GM12875 (cell line): ENCODE measurements around the gene FNDC3B.

ENCODE experiments used
- H3K4me3 ChIP-seq: one replicate; pipeline ENCODE4 v1.5.1; 2011; ENCODE audit warnings: low read depth, low read length, control low read depth
- TF ChIP-seq, protein P1 (sequence below): IDR thresholded peaks from 2 replicates; pipeline ENCODE4 v1.5.1; 2011; ENCODE audit warnings: low read depth, mild to moderate bottlenecking, control low read depth, inconsistent platforms, low read length, moderate library complexity, borderline replicate concordance; ENCODE audit not compliant: insufficient read depth

FNDC3B gene

DNA sequence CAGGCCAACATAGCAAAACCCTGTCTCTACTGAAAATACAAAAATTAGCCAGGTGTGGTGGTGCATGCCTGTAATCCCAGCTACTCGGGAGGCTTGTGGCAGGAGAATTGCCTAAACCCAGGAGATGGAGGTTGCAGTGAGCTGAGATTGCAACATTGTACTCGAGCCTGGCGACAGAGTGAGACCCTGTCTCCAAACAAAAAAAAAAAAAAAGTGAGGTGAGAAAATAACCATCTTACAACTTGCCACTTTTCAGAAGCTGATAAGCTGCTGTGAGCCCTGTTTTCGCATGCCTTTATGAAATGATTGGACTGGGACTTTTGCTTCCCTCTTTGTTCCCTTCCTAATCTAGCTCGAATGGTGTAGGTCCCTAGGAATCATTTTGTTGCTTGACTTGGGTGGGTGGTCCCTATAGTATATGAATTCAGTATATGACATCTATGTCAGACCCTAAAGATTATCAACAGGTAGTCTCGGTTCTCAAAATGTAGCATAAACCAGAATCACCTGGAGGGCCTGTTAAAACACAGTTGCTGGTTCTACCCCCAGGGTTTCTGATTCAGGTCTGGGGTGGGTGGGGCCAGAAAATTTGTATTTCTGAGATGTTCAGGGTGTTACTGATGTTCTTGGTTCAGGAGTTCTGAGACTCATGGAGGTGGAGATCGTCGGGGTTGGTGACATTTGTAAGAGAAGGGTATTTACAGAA is 107.9 kb downstream of the FNDC3B start:
- TF ChIP-seq, protein P1, sequence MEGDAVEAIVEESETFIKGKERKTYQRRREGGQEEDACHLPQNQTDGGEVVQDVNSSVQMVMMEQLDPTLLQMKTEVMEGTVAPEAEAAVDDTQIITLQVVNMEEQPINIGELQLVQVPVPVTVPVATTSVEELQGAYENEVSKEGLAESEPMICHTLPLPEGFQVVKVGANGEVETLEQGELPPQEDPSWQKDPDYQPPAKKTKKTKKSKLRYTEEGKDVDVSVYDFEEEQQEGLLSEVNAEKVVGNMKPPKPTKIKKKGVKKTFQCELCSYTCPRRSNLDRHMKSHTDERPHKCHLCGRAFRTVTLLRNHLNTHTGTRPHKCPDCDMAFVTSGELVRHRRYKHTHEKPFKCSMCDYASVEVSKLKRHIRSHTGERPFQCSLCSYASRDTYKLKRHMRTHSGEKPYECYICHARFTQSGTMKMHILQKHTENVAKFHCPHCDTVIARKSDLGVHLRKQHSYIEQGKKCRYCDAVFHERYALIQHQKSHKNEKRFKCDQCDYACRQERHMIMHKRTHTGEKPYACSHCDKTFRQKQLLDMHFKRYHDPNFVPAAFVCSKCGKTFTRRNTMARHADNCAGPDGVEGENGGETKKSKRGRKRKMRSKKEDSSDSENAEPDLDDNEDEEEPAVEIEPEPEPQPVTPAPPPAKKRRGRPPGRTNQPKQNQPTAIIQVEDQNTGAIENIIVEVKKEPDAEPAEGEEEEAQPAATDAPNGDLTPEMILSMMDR: no peak
- no peak overlapping the region for H3K4me3 ChIP-seq

DNA sequence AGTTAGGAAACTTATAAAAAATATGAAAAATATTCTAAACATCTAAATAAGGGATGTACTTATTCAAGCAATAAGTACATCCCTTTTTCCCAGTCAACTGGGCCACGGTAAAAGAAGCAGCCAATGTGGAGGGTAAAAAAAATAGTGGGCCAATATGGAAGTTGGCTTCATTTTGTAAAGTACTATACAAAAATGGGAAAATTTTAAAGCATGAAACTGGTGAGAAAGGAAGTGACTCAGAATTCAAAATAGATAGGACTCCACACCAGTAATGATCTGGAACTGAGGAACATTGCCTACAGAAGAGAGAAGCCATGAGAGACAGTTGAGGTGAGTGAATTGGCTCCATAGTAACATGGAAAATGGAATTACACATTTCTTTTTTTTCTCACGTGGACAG is 108.9 kb downstream of the FNDC3B start:
- no peak overlapping the region for H3K4me3 ChIP-seq
- TF ChIP-seq, protein P1: no peak

GRCh38 chr3:172148702-172149565 is 109.6 kb downstream of the FNDC3B start:
- TF ChIP-seq, protein P1: no peak
- no peak overlapping the region for H3K4me3 ChIP-seq

- no peak overlapping the region for H3K4me3 ChIP-seq
- TF ChIP-seq, protein P1: no peak
These were observed 110.9 kb downstream of the FNDC3B start for GRCh38 chr3:172150268-172150667.

DNA sequence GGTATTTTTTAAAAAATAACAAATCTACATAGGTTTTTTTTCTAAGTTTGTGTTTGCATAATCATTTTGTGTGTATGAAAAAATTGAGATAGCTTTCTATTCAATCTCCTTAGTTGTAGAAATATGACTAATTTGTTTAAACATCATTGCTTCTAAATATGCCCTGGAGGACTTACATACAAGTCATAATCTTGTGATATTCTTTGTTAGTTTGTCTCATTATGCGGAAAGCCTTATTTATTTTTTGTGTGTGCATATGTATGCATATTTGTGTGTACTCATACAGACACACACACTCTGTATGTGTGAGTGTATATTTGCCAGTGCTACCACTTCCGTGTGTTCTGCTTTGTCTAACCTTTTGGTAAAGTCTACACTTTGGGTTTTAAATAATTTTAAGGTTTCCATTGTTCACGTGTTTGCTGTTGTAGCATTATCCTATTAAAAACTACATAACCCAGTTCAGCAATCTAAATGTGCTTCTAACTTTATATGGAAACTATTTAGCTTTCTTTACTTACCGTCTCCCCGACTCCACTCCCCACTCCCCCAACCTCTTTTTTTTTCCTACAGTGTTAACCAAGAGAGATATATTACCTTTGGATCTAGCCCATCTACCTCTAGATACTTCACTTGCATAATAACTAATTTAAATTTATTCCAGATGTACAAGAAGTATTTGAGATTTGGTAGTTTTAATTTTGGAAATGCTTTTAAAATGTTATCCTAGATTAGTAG is 111.7 kb downstream of the FNDC3B start:
- TF ChIP-seq, protein P1: no peak
- no peak overlapping the region for H3K4me3 ChIP-seq

GRCh38 chr3:172151651-172152649 is 112.6 kb downstream of the FNDC3B start:
- TF ChIP-seq, protein P1: no peak
- no peak overlapping the region for H3K4me3 ChIP-seq
